ENCODE results near the gene SCN2B.

GRCh38 chr11:118117790-118118601 is 58.4 kb downstream of the SCN2B start:
- TF ChIP-seq CTCF (conservative IDR thresholded peaks at IDR 0.05; ENCODE audit: low read length) (no peak), EZH2phosphoT487 (IDR thresholded peaks at IDR 0.05; ENCODE audit: borderline replicate concordance, low read depth, low read length) (no peak)
